ENCODE results near the gene ADSS1.
"Not testable (repeated sequence)": the region's sequence is repeated elsewhere in the genome, so short reads cannot be mapped to it uniquely, and the experiment has no call there.

ADSS1 gene

DNA sequence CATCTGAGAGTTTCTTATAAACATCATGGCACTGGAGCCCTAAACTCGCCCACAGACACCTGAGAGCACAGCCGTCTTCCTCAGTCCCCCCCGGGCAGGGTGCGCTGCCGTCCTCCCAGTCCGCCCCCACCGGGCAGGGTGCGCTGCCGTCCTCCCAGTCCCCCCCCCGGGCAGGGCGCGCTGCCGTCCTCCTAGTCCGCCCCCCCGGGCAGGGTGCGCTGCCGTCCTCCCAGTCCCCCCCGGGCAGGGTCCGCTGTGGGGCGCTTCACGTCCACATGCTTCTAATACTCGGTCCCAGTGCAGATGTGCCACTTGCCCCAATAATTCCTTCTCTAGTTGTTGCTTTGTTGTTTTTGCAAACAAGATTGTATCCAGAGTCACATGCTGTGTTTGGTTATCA lies 6.9 kb upstream of the ADSS1 start:
- DNase-seq (ENCODE audit: low read depth, low spot score) = no peak

DNA sequence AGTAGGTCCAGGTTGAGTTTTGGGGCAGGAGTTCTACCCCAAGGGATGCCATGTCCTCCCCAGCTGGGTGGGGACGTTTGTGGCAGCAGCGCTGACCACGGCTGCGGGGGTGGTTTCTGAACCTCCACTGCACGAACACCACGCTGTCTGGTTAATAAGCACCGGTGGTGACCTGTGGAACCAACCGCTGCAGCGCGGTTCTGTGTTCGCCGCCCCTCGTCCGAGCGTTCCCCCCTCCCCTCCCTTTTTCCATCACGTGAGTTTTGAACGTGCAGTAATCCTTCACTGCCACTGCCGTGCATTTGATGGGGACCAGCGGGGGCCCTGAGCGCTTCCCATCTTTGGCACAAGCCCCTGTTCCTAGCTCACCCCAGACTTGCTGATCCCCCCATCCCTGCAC lies 6.4 kb upstream of the ADSS1 start:
- DNase-seq (ENCODE audit: low read depth, low spot score) = no peak

DNA sequence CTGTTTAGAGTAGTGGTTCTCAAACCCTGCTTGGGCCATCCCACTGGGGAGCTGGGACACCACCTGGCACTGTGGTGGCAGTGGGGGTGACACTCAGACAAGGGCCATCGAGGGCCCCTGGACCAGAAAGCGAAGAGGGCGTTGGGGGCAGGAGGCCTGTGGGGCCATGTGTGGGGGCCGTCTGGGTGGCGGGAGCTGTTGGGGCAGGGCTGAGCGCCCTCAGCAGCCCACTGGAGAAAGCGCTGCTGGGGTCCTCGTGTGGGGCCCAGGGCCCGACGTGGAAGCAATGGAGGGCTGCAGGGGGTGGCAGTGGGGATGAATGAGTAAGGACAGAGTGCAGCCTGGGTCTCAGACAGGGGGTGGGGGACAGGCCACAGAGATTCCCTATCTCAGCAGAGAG lies 5.9 kb upstream of the ADSS1 start:
- DNase-seq (ENCODE audit: low read depth, low spot score) = no peak

DNA sequence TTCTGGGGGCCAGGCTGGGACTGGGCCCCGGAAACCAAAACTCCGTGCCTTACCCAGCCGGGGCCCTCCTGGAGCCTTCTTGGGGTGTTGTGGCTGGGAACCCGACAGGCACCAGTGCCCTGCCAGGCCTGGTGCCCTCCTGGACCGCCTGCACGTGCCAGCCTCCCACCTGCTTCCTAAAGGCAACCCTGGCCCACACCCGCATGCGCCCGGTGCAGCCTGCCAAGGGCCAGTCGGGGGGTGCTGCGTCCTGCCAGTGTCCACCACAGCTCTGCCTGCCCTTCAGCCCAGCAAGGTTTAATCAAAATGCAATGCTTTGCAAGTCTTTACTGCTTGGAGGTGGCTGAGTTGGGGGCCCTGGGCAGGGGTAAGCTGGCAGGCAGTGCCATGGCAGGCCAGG lies 5.2 kb upstream of the ADSS1 start:
- no peak for DNase-seq (ENCODE audit: low read depth, low spot score)

DNA sequence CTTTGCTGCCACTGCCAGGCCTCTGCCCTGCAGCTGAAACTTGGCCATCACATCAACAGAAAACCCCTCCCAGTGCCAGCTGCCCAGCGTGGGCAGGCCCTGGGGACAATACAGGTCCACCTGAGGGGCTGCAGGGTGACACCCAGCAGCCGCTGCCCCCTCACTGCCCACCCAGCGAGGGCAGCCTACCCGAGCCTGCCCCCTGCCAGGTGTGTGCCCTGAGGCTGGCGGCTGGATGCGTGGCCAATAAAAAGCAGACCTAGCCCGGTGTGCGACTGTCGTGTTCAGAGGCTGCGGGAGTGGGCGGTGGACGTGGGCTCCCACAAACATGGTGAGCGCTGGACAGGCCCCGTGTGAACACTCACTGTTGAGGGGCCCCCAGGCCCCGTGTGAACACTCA lies 4.7 kb upstream of the ADSS1 start:
- no peak for DNase-seq (ENCODE audit: low read depth, low spot score)

DNA sequence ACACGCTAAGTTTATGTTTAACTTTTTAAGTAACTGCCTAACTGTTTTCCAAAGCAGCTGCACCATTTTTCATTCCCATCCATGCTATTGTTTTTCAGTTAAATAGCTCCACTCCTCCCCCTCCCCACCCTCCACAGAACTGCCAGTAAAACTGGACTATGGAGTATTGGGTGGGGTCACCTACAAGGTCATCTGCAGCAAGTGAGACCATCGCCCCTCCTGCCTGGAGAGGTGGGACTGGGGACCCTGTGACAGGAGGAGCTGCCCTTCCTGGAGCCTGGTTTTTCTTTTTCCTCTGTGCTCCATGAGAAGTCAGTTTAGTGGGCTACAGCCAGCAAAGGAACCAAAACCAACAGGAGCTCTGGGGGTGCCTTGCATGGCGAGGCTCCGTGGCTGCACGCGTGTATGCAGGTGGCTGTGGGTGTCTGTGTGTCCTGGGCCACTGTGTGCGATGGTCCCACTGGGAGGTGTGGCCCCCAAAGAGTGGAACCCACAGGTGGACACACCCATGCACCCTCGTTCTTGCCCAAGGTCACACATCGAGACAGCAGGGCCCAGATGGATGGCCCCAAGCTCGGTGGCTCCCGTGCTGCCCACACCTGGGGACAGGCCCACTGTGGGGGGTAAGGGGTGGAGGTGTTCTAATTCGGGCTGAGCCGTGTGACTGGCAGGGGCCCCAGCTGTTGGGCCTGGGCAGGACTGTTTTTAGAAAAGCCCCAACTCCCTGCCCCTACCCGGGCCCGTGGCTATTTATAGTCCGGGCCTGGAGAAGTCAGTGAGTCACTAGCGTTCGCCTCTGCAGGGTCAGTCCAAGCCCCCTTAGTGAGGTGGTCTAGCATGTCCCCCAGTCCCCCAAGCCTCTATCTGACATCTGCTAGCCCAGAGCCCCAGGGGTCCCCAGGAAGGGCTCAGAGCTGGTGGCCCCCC lies 2.3 kb upstream of the ADSS1 start:
- DNase-seq (ENCODE audit: low read depth, low spot score) = no peak

DNA sequence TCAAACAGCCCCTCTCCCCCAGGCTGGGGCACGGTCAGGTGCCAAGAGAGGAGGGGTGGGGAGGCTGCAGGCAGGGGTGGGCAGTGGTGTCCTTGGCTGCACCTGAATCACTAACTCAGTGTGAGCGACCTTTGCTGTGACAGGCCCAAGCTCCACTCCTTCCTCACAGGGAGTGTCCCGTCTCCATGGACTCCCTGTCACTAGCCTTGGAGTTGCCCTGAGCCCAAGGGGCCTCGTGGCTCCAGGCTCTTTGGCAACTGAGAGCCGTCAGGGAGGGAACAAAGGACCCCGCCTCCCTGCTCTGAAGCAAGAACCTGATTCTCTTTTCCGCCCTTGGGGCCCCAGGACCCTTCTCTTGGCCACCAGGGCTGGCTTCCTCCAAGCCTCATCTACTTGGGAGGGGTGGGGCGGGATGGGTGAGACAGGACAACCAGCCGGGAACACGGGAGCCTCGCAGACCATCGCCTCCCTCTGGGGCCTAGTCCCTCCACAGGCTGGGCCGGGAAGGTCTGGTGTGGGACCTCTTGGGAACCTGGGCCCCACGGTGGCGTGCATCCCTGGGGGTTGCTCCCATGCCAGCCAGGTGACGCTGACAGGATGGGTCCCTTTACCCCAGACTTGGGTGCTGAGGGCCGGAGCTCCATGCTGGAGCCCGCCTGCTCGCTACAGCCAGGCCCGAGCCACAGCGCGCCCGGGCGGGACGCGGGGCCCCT lies 935 bp upstream of the ADSS1 start:
- DNase-seq (ENCODE audit: low read depth, low spot score) = peak; percentile 54

DNA sequence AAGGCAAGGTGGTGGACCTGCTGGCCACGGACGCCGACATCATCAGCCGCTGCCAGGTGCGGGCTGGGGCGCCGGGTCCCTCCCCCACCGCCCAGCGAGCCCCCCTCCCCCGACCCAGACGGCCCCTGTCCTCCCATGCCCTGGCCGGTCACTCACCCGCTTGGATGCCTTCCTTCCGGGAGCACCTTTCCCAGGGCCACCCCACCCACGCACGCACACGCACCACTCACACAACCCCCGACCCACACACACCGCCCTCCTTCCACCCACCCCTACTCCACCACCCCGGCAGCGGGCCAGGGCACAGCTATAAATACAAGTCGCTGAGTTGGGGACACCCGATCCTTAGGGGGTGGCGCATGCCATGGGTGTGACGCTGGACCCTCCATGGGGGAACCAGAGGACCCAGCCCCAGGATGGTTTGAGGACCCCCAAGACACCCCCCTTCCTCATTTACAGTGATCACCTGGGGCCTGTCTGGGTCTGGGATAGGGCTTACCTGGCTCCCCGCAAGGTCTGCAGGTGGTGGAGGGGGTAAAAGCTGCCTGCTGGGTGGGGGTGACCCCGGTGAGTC lies 465 bp downstream of the ADSS1 start:
- DNase-seq (ENCODE audit: low read depth, low spot score) = no peak

DNA sequence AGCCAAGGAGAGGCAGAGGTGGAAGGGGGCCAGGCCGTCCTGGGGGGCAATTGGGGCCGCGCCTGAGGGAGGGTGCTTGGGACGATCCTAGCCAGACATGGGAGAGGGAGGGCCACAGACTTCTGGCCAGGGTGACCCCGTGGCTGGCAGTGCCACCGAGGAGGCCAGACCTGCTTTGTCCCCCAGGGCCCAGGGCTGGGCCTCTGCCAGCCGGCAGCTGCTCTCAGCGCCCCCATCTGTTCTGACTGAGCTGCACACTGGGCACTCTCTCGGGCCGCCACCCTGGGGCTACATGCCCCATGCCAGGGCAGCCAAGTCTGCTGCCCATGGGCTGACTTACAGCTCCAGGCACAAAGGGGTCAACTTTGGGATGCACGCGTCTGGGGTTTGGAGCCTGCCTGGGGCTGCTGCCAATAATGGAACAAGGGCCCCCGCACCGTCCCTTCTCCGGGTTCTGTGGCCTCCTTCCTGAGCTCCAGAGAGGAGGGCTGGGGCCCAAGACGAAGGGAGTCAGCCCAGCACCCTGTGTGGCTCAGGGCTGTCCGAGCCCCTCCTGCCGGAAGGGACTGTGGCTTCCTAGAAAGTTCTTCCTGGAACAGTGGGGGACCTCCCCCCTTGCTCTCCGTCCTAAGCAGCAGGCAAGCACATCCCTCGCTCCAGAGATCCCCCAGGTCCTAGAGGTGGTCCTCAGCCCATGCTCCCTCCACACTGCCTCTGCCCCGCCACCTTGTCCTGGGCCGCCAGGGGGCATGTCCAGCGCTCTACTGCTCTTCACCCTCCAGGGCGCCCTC lies 1.1 kb downstream of the ADSS1 start:
- peak; percentile 68 for DNase-seq (ENCODE audit: low read depth, low spot score)

DNA sequence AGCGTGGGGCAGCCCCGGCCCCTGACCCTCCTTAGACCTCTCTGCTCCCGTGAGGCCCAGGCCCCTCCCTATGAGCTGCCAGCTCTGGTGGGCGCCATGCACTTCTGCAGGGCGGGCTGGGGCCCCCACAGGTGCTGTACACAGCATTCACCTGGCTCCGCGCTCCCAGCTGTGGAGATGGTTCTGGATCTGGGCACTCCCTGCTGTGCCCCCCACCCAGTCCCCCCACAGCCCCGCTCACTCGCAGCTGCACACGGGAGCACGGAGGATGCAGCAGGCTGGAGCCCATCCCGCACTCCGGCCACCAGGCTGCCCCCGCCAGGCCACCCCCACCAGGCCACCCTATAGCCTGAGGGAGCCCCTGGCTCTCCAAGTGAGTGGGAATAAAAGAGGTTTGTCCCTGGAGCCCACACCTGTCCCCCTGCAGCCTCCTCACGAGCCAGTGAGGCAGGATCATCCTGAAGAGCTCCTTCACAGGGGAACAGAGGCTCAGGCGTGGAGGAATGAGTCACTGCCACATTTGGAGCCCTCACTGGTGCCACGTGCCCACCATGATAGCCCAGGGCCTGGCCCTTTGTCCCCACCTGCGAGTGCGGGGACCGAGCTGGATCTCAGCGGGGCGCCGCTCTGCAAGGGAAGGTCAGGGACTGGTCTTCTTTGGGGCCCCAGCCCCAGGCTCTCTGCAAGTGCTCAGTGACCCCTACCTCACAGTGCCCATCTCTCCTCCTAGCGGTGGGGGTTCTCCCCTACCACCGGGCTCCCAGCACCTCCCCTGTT lies 1.9 kb downstream of the ADSS1 start:
- no peak for DNase-seq (ENCODE audit: low read depth, low spot score)

DNA sequence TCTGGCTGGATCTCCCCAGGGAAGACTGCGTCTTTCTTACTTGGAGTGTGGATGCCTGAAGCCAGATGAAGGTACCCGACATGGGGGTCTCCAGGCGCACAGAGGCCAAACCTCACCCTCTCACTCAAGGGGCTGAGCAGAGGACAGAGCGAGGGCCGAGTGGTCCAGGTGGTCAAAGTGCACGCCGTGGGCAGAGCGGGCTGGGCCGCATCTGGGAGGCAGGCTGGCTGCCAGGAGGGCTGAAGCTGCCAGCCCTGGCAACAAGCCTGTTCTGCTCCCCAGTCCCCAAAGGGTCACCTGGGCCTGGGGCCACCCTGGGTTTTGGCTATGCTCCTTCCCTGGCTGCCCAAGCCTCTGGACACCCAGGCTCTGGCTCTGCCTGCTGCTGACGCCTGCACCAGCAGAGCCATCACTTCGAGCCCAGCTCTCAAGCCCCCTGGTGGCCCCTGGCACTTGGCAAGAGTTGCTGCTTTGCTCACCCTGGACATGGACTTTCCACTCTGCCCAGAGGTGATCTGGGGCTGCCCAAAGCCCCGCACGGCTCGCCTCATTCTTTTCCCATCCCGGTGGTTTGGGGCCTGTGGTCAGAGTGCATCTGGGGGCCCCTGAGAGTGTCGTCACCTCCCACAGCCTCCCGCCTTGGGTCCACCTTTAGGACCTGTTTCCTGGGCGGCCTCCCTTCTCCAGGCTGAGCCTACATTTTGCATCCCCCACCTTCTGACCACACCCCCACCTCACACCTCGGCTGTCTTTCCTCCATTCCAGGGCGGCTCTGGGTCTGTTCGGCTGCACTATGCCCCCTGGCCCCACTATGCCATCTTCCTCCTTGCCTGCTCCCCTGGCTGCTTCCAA lies 2.8 kb downstream of the ADSS1 start:
- DNase-seq (ENCODE audit: low read depth, low spot score) = no peak

DNA sequence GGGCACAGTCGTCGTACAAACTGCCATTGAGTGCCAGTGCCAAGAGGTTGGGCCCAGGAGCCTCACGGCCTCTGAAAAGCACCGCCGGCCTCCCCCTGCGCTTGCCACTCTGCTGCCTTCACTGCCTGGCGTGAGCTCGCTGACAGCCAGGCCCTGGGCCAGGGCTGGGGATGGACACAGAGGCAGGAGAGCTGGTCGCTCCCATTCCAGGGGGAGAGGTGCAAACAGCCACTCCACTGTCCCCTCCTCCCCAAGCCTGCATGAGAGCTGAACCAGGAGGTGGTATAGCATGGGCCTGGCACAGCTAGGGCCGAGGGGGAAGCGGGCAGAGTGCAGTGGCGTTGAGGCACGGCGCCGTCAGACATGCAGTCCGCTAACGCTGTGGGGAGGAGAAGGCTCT lies 4.6 kb downstream of the ADSS1 start:
- no peak for DNase-seq (ENCODE audit: low read depth, low spot score)

DNA sequence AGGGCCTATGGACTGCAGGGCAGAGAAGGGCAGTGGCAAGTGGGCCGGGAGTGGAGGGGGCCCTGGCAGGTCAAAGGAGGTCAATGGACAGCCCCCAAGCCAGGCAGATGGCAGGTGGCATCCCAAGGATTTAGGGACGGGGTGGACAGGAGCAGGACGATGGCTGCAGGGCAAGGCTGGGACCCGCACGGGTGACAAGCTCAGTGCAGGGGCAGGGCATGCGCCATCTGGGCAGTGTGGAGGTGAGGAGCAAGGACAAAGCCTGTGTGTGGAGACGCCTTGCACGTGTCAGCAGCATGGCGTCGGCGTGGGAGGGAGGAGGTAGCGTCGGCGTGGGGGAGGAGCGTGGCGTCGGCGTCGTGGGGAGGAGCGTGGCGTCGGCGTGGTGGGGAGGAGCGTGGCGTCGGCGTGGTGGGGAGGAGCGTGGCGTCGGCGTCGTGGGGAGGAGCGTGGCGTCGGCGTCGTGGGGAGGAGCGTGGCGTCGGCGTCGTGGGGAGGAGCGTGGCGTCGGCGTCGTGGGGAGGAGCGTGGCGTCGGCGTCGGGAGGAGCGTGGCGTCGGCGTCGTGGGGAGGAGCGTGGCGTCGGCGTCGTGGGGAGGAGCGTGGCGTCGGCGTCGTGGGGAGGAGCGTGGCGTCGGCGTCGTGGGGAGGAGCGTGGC lies 5.3 kb downstream of the ADSS1 start:
- not testable (repeated sequence) for DNase-seq (ENCODE audit: low read depth, low spot score)

DNA sequence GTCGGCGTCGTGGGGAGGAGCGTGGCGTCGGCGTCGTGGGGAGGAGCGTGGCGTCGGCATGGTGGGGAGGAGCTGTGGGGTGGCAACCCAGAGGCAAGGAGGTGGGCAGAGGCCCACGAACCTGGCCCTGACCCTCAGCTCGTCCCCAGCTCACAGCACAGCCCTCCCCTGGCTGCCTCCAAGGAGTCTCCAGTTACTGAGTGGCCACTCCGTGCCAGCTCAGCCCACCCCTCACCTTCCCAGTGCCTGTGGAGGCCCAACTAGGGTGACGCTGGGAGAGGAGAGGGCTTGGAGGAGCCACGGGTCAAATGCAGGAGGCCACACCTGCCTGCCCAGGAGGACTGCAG lies 5.8 kb downstream of the ADSS1 start:
- DNase-seq (ENCODE audit: low read depth, low spot score) = no peak

DNA sequence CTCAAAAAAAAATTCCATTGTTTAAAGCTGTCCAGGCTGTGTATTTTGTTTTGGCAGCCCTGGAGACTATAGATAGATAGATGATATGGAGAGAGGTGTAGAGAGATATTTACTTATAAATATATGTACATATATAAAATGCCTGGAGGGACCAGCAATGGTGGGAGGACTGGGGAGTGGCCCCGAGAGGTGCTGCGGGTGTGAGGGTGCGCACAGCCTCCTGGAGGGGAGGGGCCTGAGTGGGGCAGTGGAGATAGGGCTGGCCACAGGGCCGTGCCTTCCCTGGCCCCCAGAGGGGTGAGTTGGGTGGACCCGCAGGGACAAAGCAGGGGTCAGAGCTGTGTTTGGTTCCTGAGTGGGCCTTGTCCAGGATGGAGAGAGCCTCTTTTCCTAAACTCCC lies 6.5 kb downstream of the ADSS1 start:
- no peak for DNase-seq (ENCODE audit: low read depth, low spot score)

DNA sequence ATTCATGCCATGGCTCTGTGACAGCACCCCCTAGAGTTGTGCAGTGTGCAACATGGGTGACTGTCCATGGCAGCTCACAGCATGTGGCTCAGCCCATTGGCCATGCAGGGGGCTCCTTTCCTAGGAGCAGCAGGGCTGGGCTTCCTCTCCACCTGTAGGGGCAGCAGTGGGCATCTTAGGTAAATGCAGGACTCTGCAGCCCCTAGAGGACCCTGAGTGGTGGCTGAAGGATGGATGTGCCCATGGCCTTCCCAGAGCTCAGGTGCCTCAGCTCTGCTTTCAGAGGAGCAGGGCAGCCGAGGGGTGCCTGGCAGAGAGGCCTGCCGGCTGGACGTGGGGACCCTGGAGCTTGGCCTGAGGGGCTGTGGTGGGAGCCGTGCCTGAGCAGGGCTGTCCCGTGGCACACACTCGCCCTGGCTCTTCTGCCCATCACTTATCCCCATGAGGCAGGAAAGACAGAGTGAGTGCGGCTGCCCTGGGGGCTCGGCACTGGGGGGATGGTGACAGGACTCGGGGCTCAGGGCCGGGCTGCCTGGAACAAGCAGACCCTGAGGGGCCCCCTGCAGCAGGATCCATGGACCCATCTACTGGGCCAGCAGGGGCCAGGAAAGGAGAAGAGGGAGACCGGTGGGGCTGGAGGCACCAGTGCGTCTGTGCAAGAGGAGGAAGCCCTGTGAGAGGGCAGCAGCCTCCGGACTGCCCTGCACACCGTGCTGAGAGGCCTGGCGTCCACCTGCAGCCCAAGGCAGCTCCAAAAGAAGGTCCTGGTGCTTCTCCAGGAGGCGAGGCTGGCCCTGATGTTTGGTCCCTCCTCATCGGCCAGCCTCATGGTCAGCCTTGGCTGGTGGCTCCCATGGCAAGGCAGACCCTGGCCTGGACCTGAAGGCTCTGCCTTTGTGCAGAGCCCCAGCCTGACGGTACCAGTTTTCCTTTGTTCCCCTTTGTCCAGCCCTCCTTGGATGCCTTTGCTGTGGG lies 7.6 kb downstream of the ADSS1 start:
- DNase-seq (ENCODE audit: low read depth, low spot score) = peak; percentile 55

DNA sequence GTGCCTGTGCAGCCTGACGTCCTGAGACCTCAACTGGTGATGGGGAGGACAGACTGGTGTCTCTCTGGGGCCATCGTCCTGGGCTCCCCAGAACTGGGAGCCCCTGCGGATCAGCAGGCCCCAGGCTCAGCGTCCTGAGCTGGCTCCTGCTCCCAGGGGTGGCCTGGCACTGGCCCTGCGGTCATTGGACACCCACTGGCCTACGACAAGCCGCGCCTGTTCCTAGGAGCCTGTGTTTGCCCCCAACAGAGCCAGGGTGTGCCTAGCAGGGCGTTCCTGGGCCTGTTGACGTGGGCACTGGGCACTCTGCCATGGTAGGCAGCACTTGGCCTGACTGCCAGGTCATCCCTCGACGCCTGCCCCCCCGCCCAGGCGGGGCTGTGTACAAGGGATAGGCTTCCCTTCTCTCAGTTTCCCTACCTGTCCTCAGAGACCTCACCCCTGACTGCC lies 8.4 kb downstream of the ADSS1 start:
- no peak for DNase-seq (ENCODE audit: low read depth, low spot score)

DNA sequence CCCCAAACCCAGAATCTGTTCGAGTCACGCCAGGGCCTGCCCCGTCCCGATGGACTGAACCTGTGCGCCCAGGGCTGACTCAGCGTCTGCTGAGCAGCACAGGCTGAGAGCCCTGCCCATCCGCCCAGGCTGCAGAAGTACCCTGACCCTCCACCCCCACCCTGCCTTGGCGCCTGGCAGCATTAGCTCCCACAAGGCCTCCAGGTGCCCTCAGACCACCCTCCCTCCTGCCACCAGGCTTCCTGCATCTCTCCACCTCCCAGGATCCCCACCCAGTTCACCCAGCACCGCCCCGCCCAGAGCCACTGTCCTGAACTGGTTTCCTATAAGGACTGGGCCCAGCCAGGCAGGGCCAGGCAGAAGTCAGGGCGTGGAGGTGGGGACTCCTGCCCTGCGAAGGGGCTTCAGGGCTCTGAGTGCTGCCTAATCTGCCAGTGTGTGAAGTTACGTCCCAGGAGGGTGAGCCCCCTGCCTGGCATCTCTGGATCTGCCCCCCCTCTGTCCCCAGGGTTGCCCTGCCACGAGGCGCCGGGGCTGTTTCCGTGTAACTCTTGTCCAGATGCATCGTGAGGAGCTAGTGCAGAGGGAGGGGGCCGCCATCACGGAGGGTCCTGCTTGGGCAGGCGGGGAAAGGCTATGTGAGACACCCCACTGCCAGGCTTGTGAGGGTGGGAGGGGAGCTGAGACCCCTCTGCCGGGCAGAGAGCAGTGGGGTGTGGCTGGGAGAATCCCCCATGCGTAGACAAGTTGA lies 9.1 kb downstream of the ADSS1 start:
- DNase-seq (ENCODE audit: low read depth, low spot score) = no peak
